GM20000 (cell line): ENCODE measurements around the gene RNASET2.

Source experiments
- DNase-seq: peaks from one replicate; pipeline ENCODE4 v3.0.0; 2012; ENCODE audit warnings: low spot score
- TF ChIP-seq, protein P1 (sequence below): IDR thresholded peaks from 2 replicates; pipeline ENCODE4 v1.5.1; 2012; ENCODE audit warnings: mild to moderate bottlenecking, control low read depth; ENCODE audit errors: extremely low read depth, missing control alignments

Gene RNASET2

DNA sequence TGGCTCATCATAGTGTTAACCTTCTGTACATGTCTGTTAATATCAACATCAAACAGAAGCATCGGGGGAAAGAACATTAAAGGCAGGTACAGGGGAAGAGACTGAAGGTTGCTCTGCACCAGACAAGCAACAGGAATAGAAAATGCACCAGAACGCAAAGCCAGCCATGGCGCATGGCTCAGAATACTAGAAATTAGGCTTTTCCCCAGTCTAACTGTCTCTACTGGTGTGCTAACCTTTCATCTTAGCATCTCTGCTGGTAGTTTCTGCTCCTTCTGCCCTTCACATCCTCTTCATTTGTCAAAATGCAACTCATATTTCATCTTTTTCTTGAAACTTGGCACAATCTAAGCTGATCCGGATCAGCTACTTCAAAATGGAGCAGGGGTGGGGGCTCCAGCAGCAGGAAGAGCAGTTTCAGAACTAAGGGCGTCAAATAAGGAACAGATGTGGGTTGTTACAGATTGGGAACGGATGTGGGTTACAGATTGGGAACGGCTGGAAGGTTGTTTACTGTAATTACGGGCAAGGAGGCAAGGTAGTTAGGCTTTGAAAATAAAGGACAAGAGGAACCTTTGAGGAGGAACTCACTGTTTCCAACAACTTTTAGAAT, 13.1 kb upstream of the RNASET2 start:
- DNase-seq = no peak
- TF ChIP-seq, protein P1, sequence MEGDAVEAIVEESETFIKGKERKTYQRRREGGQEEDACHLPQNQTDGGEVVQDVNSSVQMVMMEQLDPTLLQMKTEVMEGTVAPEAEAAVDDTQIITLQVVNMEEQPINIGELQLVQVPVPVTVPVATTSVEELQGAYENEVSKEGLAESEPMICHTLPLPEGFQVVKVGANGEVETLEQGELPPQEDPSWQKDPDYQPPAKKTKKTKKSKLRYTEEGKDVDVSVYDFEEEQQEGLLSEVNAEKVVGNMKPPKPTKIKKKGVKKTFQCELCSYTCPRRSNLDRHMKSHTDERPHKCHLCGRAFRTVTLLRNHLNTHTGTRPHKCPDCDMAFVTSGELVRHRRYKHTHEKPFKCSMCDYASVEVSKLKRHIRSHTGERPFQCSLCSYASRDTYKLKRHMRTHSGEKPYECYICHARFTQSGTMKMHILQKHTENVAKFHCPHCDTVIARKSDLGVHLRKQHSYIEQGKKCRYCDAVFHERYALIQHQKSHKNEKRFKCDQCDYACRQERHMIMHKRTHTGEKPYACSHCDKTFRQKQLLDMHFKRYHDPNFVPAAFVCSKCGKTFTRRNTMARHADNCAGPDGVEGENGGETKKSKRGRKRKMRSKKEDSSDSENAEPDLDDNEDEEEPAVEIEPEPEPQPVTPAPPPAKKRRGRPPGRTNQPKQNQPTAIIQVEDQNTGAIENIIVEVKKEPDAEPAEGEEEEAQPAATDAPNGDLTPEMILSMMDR = no peak

DNA sequence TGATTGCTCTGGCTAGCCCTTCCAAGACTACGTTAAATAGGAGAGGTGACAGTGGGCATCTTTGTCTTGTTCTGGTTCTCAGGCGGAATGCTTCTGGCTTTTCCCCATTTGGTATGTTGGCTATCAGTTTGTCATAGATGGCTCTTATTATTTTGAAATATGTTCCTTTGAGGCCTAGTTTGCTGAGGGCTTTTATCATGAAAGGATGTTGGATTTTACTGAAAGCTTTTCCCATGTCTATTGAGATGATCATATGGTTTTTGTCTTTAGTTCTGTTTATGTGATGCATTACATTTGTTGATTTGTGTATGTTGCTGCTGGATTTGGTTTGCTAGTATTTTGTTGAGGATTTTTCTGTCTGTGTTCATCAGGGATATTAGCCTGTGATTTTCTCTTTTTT, 9.9 kb upstream of the RNASET2 start:
- DNase-seq = no peak
- TF ChIP-seq, protein P1 = no peak

- TF ChIP-seq, protein P1 = no peak
- DNase-seq = no peak
These were observed 4.2 kb upstream of the RNASET2 start for GRCh38 chr6:166960609-166960978.

DNA sequence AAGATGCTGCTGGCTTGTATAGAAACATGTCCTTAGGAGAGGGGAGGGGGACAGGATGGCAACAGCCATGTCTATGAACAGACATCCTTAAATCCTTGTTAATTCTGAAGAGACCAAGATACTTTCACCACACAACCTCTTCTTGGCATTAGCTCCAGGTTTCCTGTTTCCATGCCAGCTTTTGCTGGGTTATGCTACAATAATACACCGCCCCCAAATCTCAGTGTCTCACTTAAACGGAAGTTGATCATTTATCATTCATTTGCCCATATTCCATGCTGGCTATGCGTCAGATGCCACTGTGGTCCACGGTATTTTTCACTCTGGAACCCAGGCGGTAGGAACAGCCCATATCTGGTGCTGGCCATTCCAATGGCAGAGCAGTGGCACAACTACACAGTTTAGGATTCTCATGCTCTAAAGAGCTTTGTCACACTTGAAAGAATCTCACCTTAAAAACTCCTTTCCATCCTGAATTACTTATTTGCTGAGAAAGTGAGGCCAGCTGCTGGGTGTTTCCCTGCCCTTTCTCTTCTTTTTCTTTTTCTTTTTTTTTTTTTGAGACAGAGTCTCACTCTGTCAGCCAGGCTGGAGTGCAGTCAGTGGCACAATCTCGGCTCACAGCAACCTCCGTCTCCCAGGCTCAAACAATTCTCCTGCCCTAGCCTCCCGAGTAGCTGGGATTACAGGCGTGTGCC, 3.7 kb upstream of the RNASET2 start:
- TF ChIP-seq, protein P1 = no peak
- DNase-seq = no peak

DNA sequence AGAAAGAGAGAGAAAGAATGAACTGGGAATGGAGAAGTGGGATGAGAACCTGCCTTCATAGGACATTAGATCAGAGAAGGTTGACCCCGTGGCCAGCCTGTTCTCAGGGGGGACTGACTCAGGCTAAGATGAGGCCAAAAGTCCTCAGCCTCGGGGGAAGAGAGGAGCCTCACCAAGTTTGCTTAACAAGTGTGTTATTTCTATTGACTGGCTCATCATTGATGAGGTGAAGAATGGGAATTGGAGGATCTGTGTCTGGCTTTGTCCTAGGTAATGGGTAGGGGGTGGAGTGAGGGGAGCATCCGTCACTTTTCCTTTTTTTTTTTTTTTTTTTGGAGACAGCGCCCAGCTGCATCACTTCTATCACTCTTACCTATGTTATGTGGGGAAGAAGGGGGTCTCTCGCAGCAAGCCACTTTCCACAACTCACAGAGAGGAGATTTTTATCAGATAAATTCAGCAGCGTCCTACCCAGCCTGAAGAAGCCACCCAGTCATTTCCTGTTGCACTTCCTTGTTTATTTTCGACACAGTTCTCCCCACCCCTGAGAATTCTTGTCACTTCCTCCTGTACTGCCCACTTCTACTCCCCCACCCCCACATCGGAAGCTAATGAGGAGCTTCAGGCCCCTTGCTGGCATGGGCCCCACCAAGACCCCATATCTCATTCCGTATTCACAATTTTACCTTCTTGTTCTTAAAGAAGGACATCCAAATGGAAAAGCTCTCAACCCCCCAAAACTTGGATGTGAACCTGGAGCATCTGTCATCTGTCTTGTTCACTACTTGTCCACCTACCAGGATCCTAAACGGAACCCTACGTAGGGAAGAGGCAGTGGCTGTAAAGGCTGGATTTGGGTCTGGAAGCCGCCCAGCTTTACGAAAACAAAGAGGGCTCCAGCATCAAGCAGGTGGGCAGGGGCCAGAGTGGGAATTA, 2.8 kb upstream of the RNASET2 start:
- peak; percentile 56 for DNase-seq
- TF ChIP-seq, protein P1 = no peak

GRCh38 chr6:166957805-166958076, 1.4 kb upstream of the RNASET2 start:
- no peak for DNase-seq
- TF ChIP-seq, protein P1 = no peak
